IPS DF 6.9 (cell line): ENCODE results near the gene P3H2.
"Not testable (repeated sequence)": the region's sequence is repeated elsewhere in the genome, so short reads cannot be mapped to it uniquely, and the experiment has no call there.

ENCODE experiments used
- DNase-seq: peaks from one replicate; pipeline ENCODE4 v3.0.0-alpha.2; 2013; ENCODE audit warnings: low read depth, low spot score
- H3K27ac ChIP-seq: one replicate; pipeline ENCODE4 v1.5.1; 2013; ENCODE audit warnings: low read length, control low read depth
- H3K27me3 ChIP-seq: 2 replicates; pipeline ENCODE4 v1.6.1; 2013; ENCODE audit warnings: mild to moderate bottlenecking, low read length; ENCODE audit not compliant: control insufficient read depth, insufficient read depth
- H3K36me3 ChIP-seq: 2 replicates; pipeline ENCODE4 v1.6.1; 2013; ENCODE audit warnings: low read length; ENCODE audit not compliant: control insufficient read depth, insufficient read depth
- H3K4me1 ChIP-seq: 2 replicates; pipeline ENCODE4 v1.6.1; 2013; ENCODE audit warnings: low read length; ENCODE audit not compliant: control insufficient read depth, insufficient read depth
- H3K4me3 ChIP-seq: 2 replicates; pipeline ENCODE4 v1.5.1; 2013; ENCODE audit warnings: mild to moderate bottlenecking, low read length
- H3K9me3 ChIP-seq: 2 replicates; pipeline ENCODE4 v1.6.1; 2013; ENCODE audit warnings: low read length, inconsistent platforms; ENCODE audit not compliant: control insufficient read depth, insufficient read depth
- WGBS: extraction: QIAGEN DNeasy Blood & Tissue Kit; methylation state at CpG from one replicate; pipeline ENCODE4 v1.1.7; 2013; ENCODE audit warnings: mixed read lengths, missing lambda C conversion rate; ENCODE audit not compliant: insufficient read length, insufficient coverage; 5-methylcytosine and 5-hydroxymethylcytosine counted together

P3H2 gene

GRCh38 chr3:189974359-189974758, 146.3 kb downstream of the P3H2 start:
- Histone ChIP-seq H3K27ac (no peak overlapping the region), H3K4me3 (no peak overlapping the region), H3K9me3 (no peaks in the 10 kb centered on the region), H3K4me1 (no peaks in the 10 kb centered on the region), H3K36me3 (peaks cover under 1% of the 10 kb centered on the region; the same call in 1 of the 2 replicates), H3K27me3 (no peaks in the 10 kb centered on the region)
- DNase-seq, result no peak
- no CpG with 5 or more reads among the region's 12 CpGs for WGBS

GRCh38 chr3:189967254-189967865, 153.3 kb downstream of the P3H2 start:
- Histone ChIP-seq H3K27ac (no peak overlapping the region), H3K4me1 (no peaks in the 10 kb centered on the region), H3K4me3 (no peak overlapping the region), H3K9me3 (no peaks in the 10 kb centered on the region), H3K36me3 (peaks cover 3% of the 10 kb centered on the region; the same call in 1 of the 2 replicates), H3K27me3 (no peaks in the 10 kb centered on the region)
- no CpG with 5 or more reads among the region's 5 CpGs for WGBS
- DNase-seq, result no peak

DNA sequence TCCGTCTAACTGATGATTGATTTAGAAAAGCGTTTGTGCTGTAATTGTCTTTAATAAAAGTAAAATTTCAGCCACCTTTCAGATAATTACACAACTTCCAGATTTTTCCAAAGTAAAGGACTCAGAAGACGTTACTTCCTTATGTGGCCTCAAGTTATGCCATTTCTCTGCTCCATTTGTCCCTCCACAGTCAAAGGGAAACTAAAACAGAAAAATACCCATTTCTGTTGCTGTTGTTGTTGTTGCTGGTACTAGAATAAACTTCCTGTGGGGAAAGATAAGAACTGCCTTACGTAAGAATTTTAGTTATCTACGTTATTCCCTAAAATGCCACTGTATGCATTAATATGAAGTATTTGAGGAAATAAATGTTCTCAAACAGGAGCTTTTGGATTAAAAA, 153.9 kb downstream of the P3H2 start:
- DNase-seq, result no peak
- H3K9me3 ChIP-seq, result no peaks in the 10 kb centered on the region
- WGBS, result no CpG with 5 or more reads among the region's 5 CpGs
- H3K36me3 ChIP-seq, result peaks cover 3% of the 10 kb centered on the region; the same call in 1 of the 2 replicates
- no peaks in the 10 kb centered on the region for H3K4me1 ChIP-seq
- H3K27ac ChIP-seq, result no peak overlapping the region
- no peak overlapping the region for H3K4me3 ChIP-seq
- H3K27me3 ChIP-seq, result no peaks in the 10 kb centered on the region

GRCh38 chr3:189964623-189965332, 155.9 kb downstream of the P3H2 start:
- no peak for DNase-seq
- no CpG with 5 or more reads among the region's 9 CpGs for WGBS
- Histone ChIP-seq H3K4me1 (no peaks in the 10 kb centered on the region), H3K36me3 (peaks cover 3% of the 10 kb centered on the region; the same call in 1 of the 2 replicates), H3K27ac (no peak overlapping the region), H3K27me3 (no peaks in the 10 kb centered on the region), H3K4me3 (no peak overlapping the region), H3K9me3 (no peaks in the 10 kb centered on the region)

GRCh38 chr3:189962466-189962865, 158.2 kb downstream of the P3H2 start:
- Histone ChIP-seq H3K36me3 (no peaks in the 10 kb centered on the region), H3K27ac (no peak overlapping the region), H3K4me1 (no peaks in the 10 kb centered on the region), H3K27me3 (no peaks in the 10 kb centered on the region), H3K4me3 (no peak overlapping the region), H3K9me3 (no peaks in the 10 kb centered on the region)
- no peak for DNase-seq
- WGBS, result 100% methylated on average over 1 of the region's 4 CpGs

DNA sequence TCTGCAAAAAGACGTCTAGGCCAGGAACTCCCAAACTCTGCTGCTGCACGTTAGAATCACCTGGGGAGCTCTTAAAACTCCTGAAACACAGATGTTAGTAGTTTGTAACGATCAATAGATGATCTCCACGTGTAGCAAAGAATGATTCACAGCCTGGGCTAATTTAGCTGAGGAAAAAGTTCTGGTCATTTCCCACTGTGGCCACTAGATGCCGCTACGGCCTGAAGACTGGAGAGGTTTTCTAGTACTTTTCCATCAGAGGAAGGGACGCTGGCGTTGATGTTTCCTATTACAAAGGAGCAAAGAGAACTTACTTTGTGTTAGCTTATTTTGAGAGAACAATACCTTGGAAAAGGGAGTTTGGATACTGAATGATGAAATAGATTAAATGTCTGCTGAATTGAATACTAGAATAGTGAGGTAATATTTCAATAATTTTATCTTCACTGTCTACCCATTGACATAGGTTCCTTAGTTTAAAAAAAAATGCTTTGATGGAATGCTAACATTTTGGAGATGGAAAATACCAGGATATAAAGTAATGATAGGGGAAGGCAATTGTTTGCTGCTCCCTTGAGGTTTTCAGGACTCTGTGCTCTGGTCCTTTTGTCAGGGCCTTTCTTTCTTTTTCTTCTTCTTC, 159.1 kb downstream of the P3H2 start:
- Histone ChIP-seq H3K27me3 (no peaks in the 10 kb centered on the region), H3K36me3 (no peaks in the 10 kb centered on the region; the same call in 1 of the 2 replicates), H3K4me3 (no peak overlapping the region), H3K9me3 (no peaks in the 10 kb centered on the region), H3K27ac (no peak overlapping the region), H3K4me1 (no peaks in the 10 kb centered on the region)
- DNase-seq, result peak; percentile 76
- WGBS, result no CpG with 5 or more reads among the region's 8 CpGs

DNA sequence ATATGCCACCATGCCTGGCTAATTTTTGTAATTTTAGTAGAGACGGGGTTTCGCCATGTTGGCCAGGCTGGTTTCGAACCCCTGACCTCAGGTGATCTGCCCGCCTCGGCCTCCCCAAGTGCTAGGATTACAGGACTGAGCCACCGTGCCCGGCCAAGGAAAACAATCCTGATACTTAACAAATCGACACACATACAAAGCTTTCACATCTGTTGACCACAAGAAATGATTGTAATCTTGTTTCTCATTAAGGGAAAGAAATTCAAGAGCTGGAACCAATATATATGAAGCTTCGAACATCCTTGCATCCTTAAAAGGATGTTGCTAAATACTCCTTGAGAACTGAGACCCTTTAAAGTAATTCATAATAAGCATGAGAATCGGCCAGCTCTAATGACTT, 159.6 kb downstream of the P3H2 start:
- not testable (repeated sequence) for H3K4me1 ChIP-seq, DNase-seq, H3K36me3 ChIP-seq, H3K4me3 ChIP-seq, H3K27me3 ChIP-seq, H3K9me3 ChIP-seq, H3K27ac ChIP-seq
- no CpG with 5 or more reads among the region's 10 CpGs for WGBS

- no peak overlapping the region for H3K27ac ChIP-seq
- H3K27me3 ChIP-seq, result no peaks in the 10 kb centered on the region
- no peaks in the 10 kb centered on the region; the same call in 1 of the 2 replicates for H3K36me3 ChIP-seq
- WGBS, result no CpG with 5 or more reads among the region's 7 CpGs
- H3K9me3 ChIP-seq, result no peaks in the 10 kb centered on the region
- H3K4me1 ChIP-seq, result no peaks in the 10 kb centered on the region
- no peak overlapping the region for H3K4me3 ChIP-seq
- DNase-seq, result no peak
Observed at GRCh38 chr3:189954733-189955665, 165.7 kb downstream of the P3H2 start.

DNA sequence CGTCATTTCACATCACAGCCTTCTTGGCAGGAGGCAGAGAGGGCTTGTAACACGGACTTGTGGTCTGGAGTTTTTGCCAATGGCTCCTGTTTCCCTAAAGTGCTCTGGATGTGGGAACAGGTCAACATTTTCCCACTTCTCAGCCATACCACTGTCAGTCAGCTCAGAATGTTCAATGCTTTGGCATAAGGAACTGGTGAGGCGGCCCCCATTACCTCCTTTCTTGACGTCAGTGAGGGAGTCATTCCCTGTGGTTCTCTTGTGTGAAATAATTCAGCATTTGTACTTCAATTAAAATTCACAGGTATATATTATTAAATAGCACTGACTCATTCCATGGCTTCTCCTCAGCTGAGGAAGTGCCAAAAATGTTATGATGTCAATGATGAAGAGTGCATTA, 167.1 kb downstream of the P3H2 start:
- no peaks in the 10 kb centered on the region for H3K9me3 ChIP-seq
- no peak for DNase-seq
- H3K4me1 ChIP-seq, result no peaks in the 10 kb centered on the region
- no CpG with 5 or more reads among the region's 4 CpGs for WGBS
- no peaks in the 10 kb centered on the region; the same call in 1 of the 2 replicates for H3K36me3 ChIP-seq
- no peaks in the 10 kb centered on the region for H3K27me3 ChIP-seq
- no peak overlapping the region for H3K27ac ChIP-seq
- no peak overlapping the region for H3K4me3 ChIP-seq

- no peaks in the 10 kb centered on the region for H3K27me3 ChIP-seq
- H3K4me1 ChIP-seq, result no peaks in the 10 kb centered on the region
- no peak for DNase-seq
- H3K9me3 ChIP-seq, result no peaks in the 10 kb centered on the region
- no peak overlapping the region for H3K4me3 ChIP-seq
- no peaks in the 10 kb centered on the region; the same call in 1 of the 2 replicates for H3K36me3 ChIP-seq
- WGBS, result no CpG with 5 or more reads among the region's 7 CpGs
- no peak overlapping the region for H3K27ac ChIP-seq
Observed at GRCh38 chr3:189952272-189952671, 168.4 kb downstream of the P3H2 start.
